ENCODE results near the gene PAGR1. TPM values are rescaled to one million over a fixed set of nuclear protein-coding genes. Genes with fewer than 3 reads are reported as not detected.

The PAGR1 gene
- total RNA-seq, 4 donors from 2014 or later = 28.0 to 33.5 (median 32.1) TPM

DNA sequence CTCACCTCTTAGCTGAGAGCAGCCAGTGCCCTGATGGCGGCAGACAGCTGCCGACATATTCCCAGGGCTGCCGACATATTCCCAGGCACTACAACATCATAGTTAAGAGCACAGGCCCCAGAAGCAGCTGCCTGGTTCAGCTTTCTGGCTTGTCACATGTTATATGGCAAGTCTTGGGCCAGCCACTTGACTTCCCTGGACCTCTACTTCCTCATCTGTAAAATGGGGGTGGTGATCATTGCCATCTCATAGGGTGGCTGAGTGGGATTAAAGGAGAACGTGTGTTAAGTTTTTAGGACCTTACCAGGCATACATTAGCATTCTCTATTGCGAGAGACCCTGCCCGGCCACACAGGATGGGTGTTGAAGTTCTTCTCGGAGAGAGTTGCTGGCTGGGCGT, 28.0 kb downstream of the PAGR1 start:
- intact Hi-C loops (cut with DNase I; ENCODE audit: low total_unique reads) = loop anchor here (10.0 kb wide), 1 partner anchor 139 kb away; no protein-coding TSS in a partner anchor
- TF ChIP-seq, protein P1, sequence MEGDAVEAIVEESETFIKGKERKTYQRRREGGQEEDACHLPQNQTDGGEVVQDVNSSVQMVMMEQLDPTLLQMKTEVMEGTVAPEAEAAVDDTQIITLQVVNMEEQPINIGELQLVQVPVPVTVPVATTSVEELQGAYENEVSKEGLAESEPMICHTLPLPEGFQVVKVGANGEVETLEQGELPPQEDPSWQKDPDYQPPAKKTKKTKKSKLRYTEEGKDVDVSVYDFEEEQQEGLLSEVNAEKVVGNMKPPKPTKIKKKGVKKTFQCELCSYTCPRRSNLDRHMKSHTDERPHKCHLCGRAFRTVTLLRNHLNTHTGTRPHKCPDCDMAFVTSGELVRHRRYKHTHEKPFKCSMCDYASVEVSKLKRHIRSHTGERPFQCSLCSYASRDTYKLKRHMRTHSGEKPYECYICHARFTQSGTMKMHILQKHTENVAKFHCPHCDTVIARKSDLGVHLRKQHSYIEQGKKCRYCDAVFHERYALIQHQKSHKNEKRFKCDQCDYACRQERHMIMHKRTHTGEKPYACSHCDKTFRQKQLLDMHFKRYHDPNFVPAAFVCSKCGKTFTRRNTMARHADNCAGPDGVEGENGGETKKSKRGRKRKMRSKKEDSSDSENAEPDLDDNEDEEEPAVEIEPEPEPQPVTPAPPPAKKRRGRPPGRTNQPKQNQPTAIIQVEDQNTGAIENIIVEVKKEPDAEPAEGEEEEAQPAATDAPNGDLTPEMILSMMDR (IDR thresholded peaks at IDR 0.05) = no peak
- no peak for TF ChIP-seq POLR2A (IDR thresholded peaks at IDR 0.05)
- H3K4me3 ChIP-seq (ENCODE audit: low read depth, poor library complexity, severe bottlenecking) = no peak overlapping the region
- whole genome bisulfite sequencing, 2 donors = 88 to 92% methylated on average over 8 of the region's 8 CpGs
- no peak for DNase-seq (ENCODE audit: low spot score in 2 of 2)

DNA sequence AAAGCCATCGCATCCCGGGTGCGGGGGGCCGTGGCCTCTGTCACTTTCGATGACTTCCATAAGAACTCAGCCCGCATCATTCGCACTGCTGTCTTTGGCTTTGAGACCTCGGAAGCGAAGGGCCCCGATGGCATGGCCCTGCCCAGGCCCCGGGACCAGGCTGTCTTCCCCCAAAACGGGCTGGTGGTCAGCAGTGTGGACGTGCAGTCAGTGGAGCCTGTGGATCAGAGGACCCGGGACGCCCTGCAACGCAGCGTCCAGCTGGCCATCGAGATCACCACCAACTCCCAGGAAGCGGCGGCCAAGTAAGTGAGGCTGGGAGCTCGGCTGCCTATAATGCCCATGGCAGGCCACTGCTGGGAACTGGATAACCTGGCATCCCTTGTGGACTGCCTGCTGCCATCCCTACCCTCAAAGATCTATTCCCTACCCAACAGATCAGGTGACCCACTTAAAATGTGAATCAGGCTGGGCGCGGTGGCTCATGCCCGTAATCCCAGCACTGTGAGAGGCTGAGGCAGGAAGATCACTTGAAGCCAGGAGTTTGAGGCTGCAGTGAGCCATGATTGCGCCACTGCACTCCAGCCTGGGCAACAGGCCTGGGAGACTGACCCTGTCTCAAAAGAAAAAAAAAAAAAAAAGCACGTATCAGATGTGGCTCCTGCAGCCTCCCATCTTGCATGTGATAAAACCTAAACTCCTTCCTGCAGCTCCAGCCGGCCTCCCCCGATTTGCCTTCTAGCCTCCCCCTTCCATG, 28.8 kb downstream of the PAGR1 start:
- no peak for DNase-seq (ENCODE audit: low spot score in 2 of 2)
- intact Hi-C loops (cut with DNase I; ENCODE audit: low total_unique reads) = loop anchor here (10.0 kb wide), 1 partner anchor 140 kb away; no protein-coding TSS in a partner anchor
- WGBS, 2 donors = 89 to 92% methylated on average over 27 to 28 of the region's 28 CpGs
- TF ChIP-seq, protein P1 (IDR thresholded peaks at IDR 0.05) = no peak
- no peak for TF ChIP-seq POLR2A (IDR thresholded peaks at IDR 0.05)
- no peak overlapping the region for H3K4me3 ChIP-seq (ENCODE audit: low read depth, poor library complexity, severe bottlenecking)

DNA sequence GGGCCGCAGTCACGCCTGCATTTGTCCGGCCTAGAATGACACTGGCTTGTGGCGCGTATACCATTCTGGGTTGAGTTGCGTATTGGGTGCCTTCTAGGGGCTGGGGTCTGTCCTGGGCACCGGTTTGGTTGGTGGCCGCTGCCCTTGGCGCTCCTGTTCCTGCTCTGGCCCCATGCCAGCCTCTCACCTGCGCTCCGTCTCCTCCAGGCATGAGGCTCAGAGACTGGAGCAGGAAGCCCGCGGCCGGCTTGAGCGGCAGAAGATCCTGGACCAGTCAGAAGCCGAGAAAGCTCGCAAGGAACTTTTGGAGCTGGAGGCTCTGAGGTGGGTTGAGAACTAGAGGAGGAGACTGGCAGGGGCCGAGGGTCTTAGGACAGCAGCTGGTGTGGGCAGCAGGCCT, 29.7 kb downstream of the PAGR1 start:
- WGBS, 2 donors = 92 to 96% methylated on average over 16 to 18 of the region's 18 CpGs
- H3K4me3 ChIP-seq (ENCODE audit: low read depth, poor library complexity, severe bottlenecking) = no peak overlapping the region
- no peak for DNase-seq (ENCODE audit: low spot score in 2 of 2)
- intact Hi-C loops (cut with DNase I; ENCODE audit: low total_unique reads) = loop anchor here (10.0 kb wide), 1 partner anchor 141 kb away; no protein-coding TSS in a partner anchor
- TF ChIP-seq, protein P1 (IDR thresholded peaks at IDR 0.05) = no peak
- TF ChIP-seq POLR2A (IDR thresholded peaks at IDR 0.05) = no peak

DNA sequence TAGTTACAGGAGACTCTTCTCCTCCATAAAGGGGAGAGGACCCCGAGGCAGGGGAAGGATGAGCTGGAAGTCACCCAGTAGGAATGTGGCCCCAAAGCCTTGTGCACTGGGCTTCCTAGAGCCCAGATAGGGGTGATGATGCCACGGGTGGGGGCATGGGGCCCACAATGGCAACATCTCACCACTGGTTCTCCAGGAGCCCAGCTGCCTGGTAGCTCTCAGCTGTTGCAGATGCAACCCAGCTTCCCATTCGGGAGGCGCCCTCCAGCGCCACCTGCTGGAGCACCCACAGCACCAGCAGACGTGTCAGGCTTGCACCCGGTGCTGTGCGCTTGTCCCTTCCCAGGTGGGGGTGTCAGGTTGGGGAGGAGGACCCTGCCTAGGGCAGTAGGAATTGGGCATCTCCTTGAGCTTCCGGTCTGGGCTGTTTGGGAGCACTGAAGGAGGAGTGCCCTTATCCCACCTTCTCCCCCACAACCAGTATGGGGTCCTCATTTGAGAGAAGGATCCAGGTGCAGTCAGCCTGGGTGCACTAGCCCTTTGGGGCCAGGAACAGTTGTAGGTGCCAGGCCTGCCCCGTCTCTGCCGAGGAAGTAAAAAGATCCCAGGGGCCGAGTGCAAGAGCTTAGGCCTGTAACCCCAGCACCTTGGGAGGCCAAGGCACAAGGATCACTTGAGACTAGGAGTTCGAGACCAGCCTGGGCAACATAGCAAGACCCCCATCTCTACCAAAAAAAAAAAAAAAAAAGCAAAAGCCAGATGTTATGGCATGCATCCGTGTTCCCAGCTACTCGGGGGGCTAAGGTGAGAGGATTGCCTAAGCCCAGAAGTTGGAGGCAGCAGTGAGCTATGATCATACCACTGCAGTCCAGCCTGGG, 32.7 kb downstream of the PAGR1 start:
- 37 to 65% methylated on average over 9 to 15 of the region's 15 CpGs for WGBS, 2 donors
- no peak overlapping the region for H3K4me3 ChIP-seq (ENCODE audit: low read depth, poor library complexity, severe bottlenecking)
- DNase-seq (ENCODE audit: low spot score in 2 of 2) = peak; percentile 36 to 95
- TF ChIP-seq POLR2A (IDR thresholded peaks at IDR 0.05) = no peak
- TF ChIP-seq, protein P1 (IDR thresholded peaks at IDR 0.05) = peak in 1 of 3 donors; percentile 77
- intact Hi-C loops (cut with DNase I; ENCODE audit: low total_unique reads) = loop anchor here (10.0 kb wide), 1 partner anchor 144 kb away; no protein-coding TSS in a partner anchor

DNA sequence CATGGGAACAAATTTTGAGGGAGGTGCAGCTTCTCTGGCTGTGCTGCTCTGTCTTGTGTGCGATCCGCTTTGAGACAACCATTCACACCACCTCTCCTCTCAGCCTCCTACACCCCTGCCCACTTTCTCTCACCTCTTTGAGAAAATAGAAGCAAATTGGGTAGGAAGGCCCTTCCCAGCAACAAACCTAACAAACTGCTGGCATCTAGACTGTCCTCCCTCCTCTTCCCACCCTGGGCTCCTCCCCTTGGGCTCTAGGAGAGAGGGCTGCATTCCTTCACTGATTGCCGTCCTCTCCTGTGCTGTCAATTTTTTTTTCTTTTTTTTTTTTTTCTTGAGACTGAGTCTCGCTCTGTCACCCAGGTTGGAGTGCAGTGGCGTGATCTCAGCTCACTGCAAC, 33.6 kb downstream of the PAGR1 start:
- no peak overlapping the region for H3K4me3 ChIP-seq (ENCODE audit: low read depth, poor library complexity, severe bottlenecking)
- no peak for DNase-seq (ENCODE audit: low spot score in 2 of 2)
- WGBS, 2 donors = 51 to 69% methylated on average over 5 of the region's 5 CpGs
- TF ChIP-seq POLR2A (IDR thresholded peaks at IDR 0.05) = no peak
- TF ChIP-seq, protein P1 (IDR thresholded peaks at IDR 0.05) = no peak
- intact Hi-C loops (cut with DNase I; ENCODE audit: low total_unique reads) = loop anchor here (10.0 kb wide), 1 partner anchor 145 kb away; no protein-coding TSS in a partner anchor

Data from lower leg skin (tissue), 4 donors.